PC-3 (cell line): ENCODE data around the gene TMEM63B. TPM values are rescaled to one million over a fixed set of nuclear protein-coding genes. Genes with fewer than 3 reads are reported as not detected.

ENCODE experiments used
- ATAC-seq: fragments of 200-7000 bp; cut with Tn5 transposase; 2 replicates; pipeline ENCODE4 v1.9.1; 2020; ENCODE audit warnings: mild to moderate bottlenecking, moderate library complexity
- BruUV-seq: library from RNA; stranded (reverse); fragments of 400-500 nt; replicated peaks from 2 replicates; lab custom pipeline; 2021; lab: Mats Ljungman, UMichigan
- CTCF ChIA-PET: fragments of 300-600 bp; sonication (Branson Sonifier 250); formaldehyde crosslinking; loops from one replicate; lab custom pipeline; 2022; ENCODE audit warnings: antibody characterized with exemption; lab: Charles Lee
- POLR2A ChIA-PET: fragments of 300-600 bp; sonication (Branson Sonifier 250); formaldehyde crosslinking; loops from one replicate; lab custom pipeline; 2022; ENCODE audit warnings: antibody characterized with exemption; ENCODE audit not compliant: unreplicated experiment; lab: Charles Lee
- DNase-seq: peaks from one replicate; pipeline ENCODE4 v3.0.0-alpha.2; 2015
- H2AFZ ChIP-seq: fragments of 300-600 bp; sonication (generic); 2 replicates; pipeline ENCODE4 v1.6.0; 2016; ENCODE audit warnings: antibody characterized with exemption, low read length
- H3F3A ChIP-seq: fragments of 300-600 bp; sonication (generic); one replicate; pipeline ENCODE4 v1.6.0; 2017; ENCODE audit warnings: antibody characterized with exemption, low read length, control low read depth, mild to moderate bottlenecking; ENCODE audit not compliant: unreplicated experiment
- H3K27ac ChIP-seq: fragments of 300-600 bp; sonication (generic); 2 replicates; pipeline ENCODE4 v1.5.1; 2016; ENCODE audit warnings: mild to moderate bottlenecking, low read length
- H3K27me3 ChIP-seq: fragments of 300-600 bp; sonication (generic); 2 replicates; pipeline ENCODE4 v1.6.1; 2016; ENCODE audit warnings: low read length, mixed read lengths
- H3K36me3 ChIP-seq: fragments of 300-600 bp; sonication (generic); 2 replicates; pipeline ENCODE4 v1.6.1; 2016; ENCODE audit warnings: low read depth, mixed run types, low read length, mixed read lengths
- H3K4me1 ChIP-seq: fragments of 300-600 bp; sonication (generic); 2 replicates; pipeline ENCODE4 v1.5.1; 2016; ENCODE audit warnings: low read length; ENCODE audit not compliant: insufficient read depth
- H3K4me2 ChIP-seq: fragments of 300-600 bp; sonication (generic); 2 replicates; pipeline ENCODE4 v1.6.0; 2016; ENCODE audit warnings: low read length
- H3K4me3 ChIP-seq: fragments of 300-600 bp; sonication (generic); 2 replicates; pipeline ENCODE4 v1.5.1; 2016; ENCODE audit warnings: mild to moderate bottlenecking, low read length, mixed read lengths
- H3K79me2 ChIP-seq: fragments of 300-600 bp; sonication (generic); 2 replicates; pipeline ENCODE4 v1.6.1; 2017; ENCODE audit warnings: low read length, mixed read lengths
- H3K9ac ChIP-seq: fragments of 300-600 bp; sonication (generic); 2 replicates; pipeline ENCODE4 v1.6.0; 2016; ENCODE audit warnings: mild to moderate bottlenecking, low read length
- H3K9me2 ChIP-seq: fragments of 300-600 bp; sonication (generic); replicated peaks from 2 replicates; pipeline ENCODE4 v1.6.1; 2016; ENCODE audit warnings: mixed run types, low read length, mixed read lengths
- H3K9me3 ChIP-seq: fragments of 300-600 bp; sonication (generic); 2 replicates; pipeline ENCODE4 v1.6.1; 2016; ENCODE audit warnings: low read length, mixed read lengths
- H4K20me1 ChIP-seq: fragments of 300-600 bp; sonication (generic); 2 replicates; pipeline ENCODE4 v1.6.1; 2016; ENCODE audit warnings: low read length, mixed read lengths
- EZH2 ChIP-seq: fragments of 300-600 bp; sonication (generic); IDR thresholded peaks from one replicate; pipeline ENCODE4 v1.6.1; 2017; ENCODE audit warnings: antibody characterized with exemption, mild to moderate bottlenecking, low read length; ENCODE audit not compliant: unreplicated experiment
- EZH2phosphoT487 ChIP-seq: fragments of 300-600 bp; sonication (generic); IDR thresholded peaks from 2 replicates; pipeline ENCODE4 v1.6.1; 2018; ENCODE audit warnings: mild to moderate bottlenecking, antibody characterized with exemption, low read length, borderline replicate concordance
- intact Hi-C: fragments of 100-400 bp; cut with micrococcal nuclease; formaldehyde crosslinking; loops from 2 replicates; pipeline ENCODE4 v1.9.0; 2023
- total RNA-seq: library from RNA; depleted of rRNA; stranded (reverse); fragments of >200 nt; gene quantifications from 2 replicates; pipeline ENCODE4 v1.2.3, GENCODE V29; 2014; rRNA removed
- TF ChIP-seq, protein P1 (sequence below): fragments of 300-600 bp; sonication (generic); conservative IDR thresholded peaks from 2 replicates; pipeline ENCODE4 v1.5.1; 2017; ENCODE audit warnings: antibody characterized with exemption, low read depth, mild to moderate bottlenecking, low read length

The TMEM63B gene
- total RNA-seq, 1 experiment from 2014 or later, result 23.6 TPM

DNA sequence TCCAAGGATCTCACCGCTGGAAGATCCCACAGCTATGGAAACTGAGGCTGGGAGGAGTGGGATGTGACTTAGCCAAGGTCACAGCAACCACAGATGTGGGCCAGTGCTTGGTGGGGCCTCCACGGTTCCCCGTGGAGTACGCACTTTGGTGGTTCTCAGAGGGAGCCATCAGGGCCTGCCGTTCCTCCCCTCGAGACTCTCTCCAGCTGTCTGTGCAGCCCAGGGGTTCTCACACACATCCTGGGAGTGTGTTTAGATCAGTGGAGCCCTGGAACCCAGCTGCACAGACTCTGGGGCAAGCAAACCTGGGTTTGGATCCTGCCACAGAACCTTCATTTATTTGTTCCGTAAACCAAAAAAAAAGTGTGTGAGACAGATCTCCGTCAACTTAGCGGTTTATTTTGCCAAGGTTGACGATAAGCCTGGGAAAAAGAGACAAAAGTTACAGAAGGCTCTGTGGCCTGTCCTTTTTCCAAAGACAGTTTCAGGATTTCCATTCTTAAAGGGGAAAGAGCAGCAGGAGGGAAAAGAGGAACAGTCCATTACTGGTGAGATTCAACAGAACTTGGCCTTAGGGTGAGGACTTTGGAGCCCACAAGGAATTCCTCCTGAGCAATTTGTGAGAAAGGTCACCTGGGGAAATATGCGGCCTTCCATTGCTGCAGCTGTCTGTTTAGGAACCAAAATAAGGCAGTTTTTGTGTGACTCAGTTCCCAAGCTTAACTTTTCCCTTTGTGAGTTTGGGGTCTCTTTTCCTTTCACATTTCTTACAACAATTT lies 75.8 kb downstream of the TMEM63B start:
- Histone ChIP-seq H3K79me2 (no peaks in the 10 kb centered on the region), H3K9me3 (no peaks in the 10 kb centered on the region), H3K9me2 (no peaks in the 10 kb centered on the region), H2AFZ (peak overlapping the region; percentile 43; the same call in 1 of the 2 replicates), H3K9ac (no peak overlapping the region), H4K20me1 (no peaks in the 10 kb centered on the region), H3K27me3 (no peaks in the 10 kb centered on the region), H3K4me2 (no peak overlapping the region), H3K4me3 (no peak overlapping the region), H3K27ac (no peak overlapping the region), H3K36me3 (no peaks in the 10 kb centered on the region), H3F3A (no peaks in the 10 kb centered on the region), H3K4me1 (peaks cover 15% of the 10 kb centered on the region)
- CTCF ChIA-PET, result interaction anchor here (0.7 kb wide), 1 partner anchor 31 kb away, joined by 3 read pairs; no protein-coding TSS in a partner anchor
- POLR2A ChIA-PET, result no interaction called here
- intact Hi-C loops, result no loop called here
- no peak for TF ChIP-seq EZH2
- TF ChIP-seq, protein P1, sequence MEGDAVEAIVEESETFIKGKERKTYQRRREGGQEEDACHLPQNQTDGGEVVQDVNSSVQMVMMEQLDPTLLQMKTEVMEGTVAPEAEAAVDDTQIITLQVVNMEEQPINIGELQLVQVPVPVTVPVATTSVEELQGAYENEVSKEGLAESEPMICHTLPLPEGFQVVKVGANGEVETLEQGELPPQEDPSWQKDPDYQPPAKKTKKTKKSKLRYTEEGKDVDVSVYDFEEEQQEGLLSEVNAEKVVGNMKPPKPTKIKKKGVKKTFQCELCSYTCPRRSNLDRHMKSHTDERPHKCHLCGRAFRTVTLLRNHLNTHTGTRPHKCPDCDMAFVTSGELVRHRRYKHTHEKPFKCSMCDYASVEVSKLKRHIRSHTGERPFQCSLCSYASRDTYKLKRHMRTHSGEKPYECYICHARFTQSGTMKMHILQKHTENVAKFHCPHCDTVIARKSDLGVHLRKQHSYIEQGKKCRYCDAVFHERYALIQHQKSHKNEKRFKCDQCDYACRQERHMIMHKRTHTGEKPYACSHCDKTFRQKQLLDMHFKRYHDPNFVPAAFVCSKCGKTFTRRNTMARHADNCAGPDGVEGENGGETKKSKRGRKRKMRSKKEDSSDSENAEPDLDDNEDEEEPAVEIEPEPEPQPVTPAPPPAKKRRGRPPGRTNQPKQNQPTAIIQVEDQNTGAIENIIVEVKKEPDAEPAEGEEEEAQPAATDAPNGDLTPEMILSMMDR, result no peak
- no peak for TF ChIP-seq EZH2phosphoT487
- DNase-seq (peak; percentile 45), ATAC-seq (no peak)
- BruUV-seq, result no TSS peak

DNA sequence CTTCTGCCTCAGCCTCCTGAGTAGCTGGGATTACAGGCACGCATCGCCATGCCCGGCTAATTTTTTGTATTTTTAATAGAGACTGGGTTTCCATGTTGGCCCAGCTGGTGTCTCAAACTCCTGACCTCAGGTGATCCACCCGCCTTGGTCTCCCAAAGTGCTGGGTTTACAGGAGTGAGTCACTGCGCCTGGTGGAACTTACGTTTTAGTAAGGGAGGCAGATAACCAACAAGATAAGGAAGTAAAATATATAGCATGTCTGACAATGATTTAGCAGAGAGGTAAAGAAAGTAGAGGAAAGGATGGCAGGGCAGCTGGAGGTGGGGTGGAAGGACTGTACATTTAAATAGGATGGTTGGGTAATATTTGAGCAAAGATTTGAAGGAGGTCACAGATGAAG lies 76.6 kb downstream of the TMEM63B start:
- CTCF ChIA-PET, result no interaction called here
- H3K4me3 ChIP-seq, result no peak overlapping the region
- BruUV-seq, result no TSS peak
- H3K36me3 ChIP-seq, result no peaks in the 10 kb centered on the region
- H3K4me2 ChIP-seq, result no peak overlapping the region
- H4K20me1 ChIP-seq, result no peaks in the 10 kb centered on the region
- no peaks in the 10 kb centered on the region for H3K9me2 ChIP-seq
- no peaks in the 10 kb centered on the region for H3K27me3 ChIP-seq
- H3K27ac ChIP-seq, result no peak overlapping the region
- TF ChIP-seq EZH2, result no peak
- no peak for TF ChIP-seq EZH2phosphoT487
- TF ChIP-seq, protein P1, result no peak
- no peaks in the 10 kb centered on the region for H3K79me2 ChIP-seq
- H2AFZ ChIP-seq, result no peak overlapping the region
- POLR2A ChIA-PET, result no interaction called here
- H3K9ac ChIP-seq, result no peak overlapping the region
- intact Hi-C loops, result no loop called here
- no peak for ATAC-seq
- no peaks in the 10 kb centered on the region for H3K9me3 ChIP-seq
- no peaks in the 10 kb centered on the region for H3F3A ChIP-seq
- peaks cover 15% of the 10 kb centered on the region for H3K4me1 ChIP-seq
- peak; percentile 55 for DNase-seq

Other genes starting within 250 kb of the TMEM63B start
- gene MRPL14, start 102 bp upstream of the TMEM63B start, total RNA-seq, result 164 and 192 TPM in 2 replicates
- gene CAPN11, start 31.3 kb downstream of the TMEM63B start, total RNA-seq, result not detected in 2 replicates
- gene MYMX, start 89.4 kb downstream of the TMEM63B start, total RNA-seq, result not detected in 2 replicates
- 54.7 and 60.4 TPM in 2 replicates for gene SLC29A1, start 96.0 kb downstream of the TMEM63B start, total RNA-seq
- 1,280 and 1,322 TPM in 2 replicates for gene HSP90AB1, start 119.5 kb downstream of the TMEM63B start, total RNA-seq
- gene SLC35B2, start 130.0 kb downstream of the TMEM63B start, total RNA-seq, result 90.6 and 109 TPM in 2 replicates
- gene NFKBIE, start 138.0 kb downstream of the TMEM63B start, total RNA-seq, result 7.4 and 28.7 TPM in 2 replicates
- gene TMEM151B, start 142.9 kb downstream of the TMEM63B start, total RNA-seq, result not detected in 2 replicates
- 26.2 and 30.4 TPM in 2 replicates for gene AARS2, start 185.8 kb downstream of the TMEM63B start, total RNA-seq
- gene SPATS1, start 215.1 kb downstream of the TMEM63B start, total RNA-seq, result not detected in 2 replicates